IMR-90 (cell line): ENCODE measurements around the gene AMY1C. TPM values are rescaled to one million over a fixed set of nuclear protein-coding genes. Genes with fewer than 3 reads are reported as not detected.
"Not testable (repeated sequence)": the region's sequence is repeated elsewhere in the genome, so short reads cannot be mapped to it uniquely, and the experiment has no call there.

Source experiments
- ATAC-seq: fragments of 200-7000 bp; cut with Tn5 transposase; 2 replicates; pipeline ENCODE4 v1.9.1; 2020; ENCODE audit warnings: low read depth, mild to moderate bottlenecking, moderate library complexity
- BruUV-seq: library from RNA; stranded (reverse); fragments of 400-500 nt; replicated peaks from 2 replicates; lab custom pipeline; 2021; lab: Mats Ljungman, UMichigan
- CTCF ChIA-PET: fragments of 300-600 bp; formaldehyde crosslinking; extraction: SDS; loops from one replicate; lab custom pipeline; 2021; ENCODE audit warnings: antibody characterized with exemption; lab: Yijun Ruan, JAX
- POLR2A ChIA-PET: fragments of 300-600 bp; sonication (Branson Sonifier 250); formaldehyde crosslinking; loops from one replicate; lab custom pipeline; 2022; ENCODE audit warnings: antibody characterized with exemption; ENCODE audit not compliant: unreplicated experiment; lab: Charles Lee
- DNase-seq: peaks from one replicate; pipeline ENCODE4 v3.0.0; 2013
- H2AFZ ChIP-seq: replicated peaks from 2 replicates; pipeline ENCODE3; 2013; ENCODE audit warnings: low read length, mild to moderate bottlenecking; ENCODE audit not compliant: poor library complexity
- H2AK5ac ChIP-seq: 2 replicates; pipeline ENCODE4 v1.6.1; 2013; ENCODE audit warnings: low read depth, low read length, inconsistent platforms
- H2AK9ac ChIP-seq: replicated peaks from 2 replicates; pipeline ENCODE3; 2013; ENCODE audit warnings: mild to moderate bottlenecking, low read depth, low read length, moderate library complexity; ENCODE audit not compliant: poor library complexity
- H2BK120ac ChIP-seq: 2 replicates; pipeline ENCODE4 v1.6.1; 2013; ENCODE audit warnings: low read depth, low read length, inconsistent platforms
- H2BK15ac ChIP-seq: 3 replicates; pipeline ENCODE4 v1.6.1; 2013; ENCODE audit warnings: low read depth, low read length, inconsistent platforms
- H2BK20ac ChIP-seq: 2 replicates; pipeline ENCODE4 v1.6.1; 2013; ENCODE audit warnings: low read depth, mild to moderate bottlenecking, inconsistent platforms, low read length, moderate library complexity
- H2BK5ac ChIP-seq: 2 replicates; pipeline ENCODE4 v1.6.1; 2013; ENCODE audit warnings: mild to moderate bottlenecking, low read depth, low read length, inconsistent platforms; ENCODE audit not compliant: poor library complexity, severe bottlenecking
- H3K14ac ChIP-seq: replicated peaks from 2 replicates; pipeline ENCODE4 v1.6.1; 2013; ENCODE audit warnings: low read depth, low read length, inconsistent platforms
- H3K18ac ChIP-seq: 2 replicates; pipeline ENCODE4 v1.6.1; 2013; ENCODE audit warnings: low read depth, low read length, control low read depth
- H3K23ac ChIP-seq: 2 replicates; pipeline ENCODE4 v1.6.1; 2013; ENCODE audit warnings: low read depth, low read length, inconsistent platforms
- H3K27ac ChIP-seq: 2 replicates; pipeline ENCODE4 v1.5.1; 2013; ENCODE audit warnings: mild to moderate bottlenecking, control low read depth, low read length; ENCODE audit not compliant: insufficient read depth
- H3K27me3 ChIP-seq: 2 replicates; pipeline ENCODE4 v1.6.1; 2013; ENCODE audit warnings: low read length; ENCODE audit not compliant: control insufficient read depth, insufficient read depth
- H3K36me3 ChIP-seq: 2 replicates; pipeline ENCODE4 v1.6.1; 2013; ENCODE audit warnings: low read length, mixed read lengths; ENCODE audit not compliant: control insufficient read depth, insufficient read depth
- H3K4ac ChIP-seq: 2 replicates; pipeline ENCODE4 v1.6.1; 2013; ENCODE audit warnings: low read depth, low read length, inconsistent platforms
- H3K4me1 ChIP-seq: 2 replicates; pipeline ENCODE4 v1.6.1; 2013; ENCODE audit warnings: low read length, mixed read lengths; ENCODE audit not compliant: control insufficient read depth, insufficient read depth
- H3K4me2 ChIP-seq: 2 replicates; pipeline ENCODE4 v1.6.1; 2013; ENCODE audit warnings: low read depth, mild to moderate bottlenecking, control low read depth, low read length, moderate library complexity
- H3K4me3 ChIP-seq: 2 replicates; pipeline ENCODE4 v1.5.1; 2013; ENCODE audit warnings: low read depth, mild to moderate bottlenecking, control low read depth, low read length, moderate library complexity; ENCODE audit not compliant: insufficient read depth
- H3K56ac ChIP-seq: 2 replicates; pipeline ENCODE4 v1.6.1; 2013; ENCODE audit warnings: low read length, inconsistent platforms; ENCODE audit not compliant: insufficient read depth; ENCODE audit errors: extremely low read depth
- H3K79me1 ChIP-seq, 2 experiments: 2 replicates each; pipeline ENCODE4 v1.6.1; 2013; ENCODE audit warnings: low read length in 2 of 2, inconsistent platforms in 1 of 2, low read depth in 1 of 2
- H3K9ac ChIP-seq: 2 replicates; pipeline ENCODE4 v1.6.1; 2013; ENCODE audit warnings: low read depth, low read length, control low read depth
- H3K9me1 ChIP-seq: 2 replicates; pipeline ENCODE4 v1.6.1; 2013; ENCODE audit warnings: low read length, inconsistent platforms; ENCODE audit not compliant: insufficient read depth
- H3K9me3 ChIP-seq: 2 replicates; pipeline ENCODE4 v1.6.1; 2013; ENCODE audit warnings: low read length; ENCODE audit not compliant: control insufficient read depth, insufficient read depth
- H4K20me1 ChIP-seq: 2 replicates; pipeline ENCODE4 v1.6.1; 2013; ENCODE audit warnings: low read length, inconsistent platforms; ENCODE audit not compliant: insufficient read depth
- H4K5ac ChIP-seq: 2 replicates; pipeline ENCODE4 v1.6.1; 2013; ENCODE audit warnings: mild to moderate bottlenecking, low read depth, low read length, control low read depth
- H4K8ac ChIP-seq, 2 experiments: 2 replicates each; pipeline ENCODE4 v1.6.1; 2013; ENCODE audit warnings: low read depth in 2 of 2, low read length in 2 of 2, control low read depth in 1 of 2, inconsistent platforms in 1 of 2
- H4K91ac ChIP-seq: 2 replicates; pipeline ENCODE4 v1.6.1; 2013; ENCODE audit warnings: low read depth, low read length, inconsistent platforms; ENCODE audit not compliant: insufficient read depth
- WGBS, 2 experiments: methylation state at CpG; one replicate each; pipeline versions ENCODE4 v1.1.5 to v1.1.7; 2013; ENCODE audit warnings: missing lambda C conversion rate in 2 of 2; ENCODE audit not compliant: insufficient read length in 1 of 2; ENCODE audit errors: extremely low coverage in 2 of 2; 5-methylcytosine and 5-hydroxymethylcytosine counted together
- dilution Hi-C: fragments of 300-500 bp; cut with HindIII; formaldehyde crosslinking; loops from one replicate; pipeline ENCODE4 v1.14.3; 2018; ENCODE audit warnings: low sequenced_read_pairs; ENCODE audit not compliant: unreplicated experiment
- in situ Hi-C: fragments of 300-500 bp; cut with MboI; formaldehyde crosslinking; loops from 3 replicates; pipeline ENCODE4 v1.14.3; 2019; ENCODE audit warnings: low sequenced_read_pairs, inconsistent platforms, mixed read lengths
- intact Hi-C: fragments of 100-400 bp; cut with micrococcal nuclease; formaldehyde crosslinking; loops from 2 replicates; pipeline ENCODE4 v1.10.0; 2022
- polyA plus RNA-seq, 3 experiments: library from polyadenylated mRNA; depleted of rRNA; stranded (reverse); fragments of >200 nt; gene quantifications; 2 replicates each; pipeline ENCODE4 v1.2.3, GENCODE V29; 2012; ENCODE audit warnings: low replicate concordance in 1 of 3
- total RNA-seq: library from RNA; depleted of rRNA; stranded (reverse); fragments of >200 nt; gene quantifications from 2 replicates; pipeline ENCODE4 v1.2.3, GENCODE V29; 2012

AMY1C gene
- total and polyA plus RNA-seq, 2 of the 4 experiments (the other 2 are of a cell fraction) = not detected

DNA sequence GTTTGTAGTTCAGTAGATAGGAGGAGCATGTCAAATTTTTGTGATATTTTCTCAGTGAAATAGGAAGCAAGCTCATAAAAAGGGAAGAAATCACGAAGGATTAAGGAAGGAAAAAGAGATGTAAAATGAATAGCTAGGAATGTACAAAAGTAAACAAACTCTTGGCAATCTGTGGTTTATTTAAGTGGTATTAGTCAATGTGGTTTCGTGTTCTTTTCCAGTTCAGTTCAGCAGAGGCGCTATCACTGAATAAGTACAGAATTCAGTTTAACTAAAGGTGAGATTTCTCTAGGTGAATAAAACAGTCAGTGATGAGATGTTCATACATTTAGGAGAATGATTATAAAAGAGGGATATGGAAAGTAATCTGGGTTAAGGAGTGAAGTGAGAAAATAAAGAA lies 11.7 kb upstream of the AMY1C start:
- H2BK20ac ChIP-seq, H2BK15ac ChIP-seq, H3K79me1 ChIP-seq, intact Hi-C loops, H3K9me3 ChIP-seq, H3K4me2 ChIP-seq, H3K36me3 ChIP-seq, H3K9me1 ChIP-seq, H2AK5ac ChIP-seq, H4K20me1 ChIP-seq, H3K23ac ChIP-seq, H2AFZ ChIP-seq, DNase-seq, H4K8ac ChIP-seq, H3K18ac ChIP-seq, H4K91ac ChIP-seq, H3K14ac ChIP-seq, ATAC-seq, CTCF ChIA-PET, in situ Hi-C loops, H3K56ac ChIP-seq, H4K5ac ChIP-seq, H3K4ac ChIP-seq, H3K27ac ChIP-seq, dilution Hi-C loops, H3K9ac ChIP-seq, H2BK120ac ChIP-seq, H3K4me3 ChIP-seq, BruUV-seq, H2BK5ac ChIP-seq, H2AK9ac ChIP-seq, H3K4me1 ChIP-seq, POLR2A ChIA-PET, H3K27me3 ChIP-seq: not testable (repeated sequence)
- WGBS, 2 experiments = no CpG with 5 or more reads among the region's 3 CpGs

DNA sequence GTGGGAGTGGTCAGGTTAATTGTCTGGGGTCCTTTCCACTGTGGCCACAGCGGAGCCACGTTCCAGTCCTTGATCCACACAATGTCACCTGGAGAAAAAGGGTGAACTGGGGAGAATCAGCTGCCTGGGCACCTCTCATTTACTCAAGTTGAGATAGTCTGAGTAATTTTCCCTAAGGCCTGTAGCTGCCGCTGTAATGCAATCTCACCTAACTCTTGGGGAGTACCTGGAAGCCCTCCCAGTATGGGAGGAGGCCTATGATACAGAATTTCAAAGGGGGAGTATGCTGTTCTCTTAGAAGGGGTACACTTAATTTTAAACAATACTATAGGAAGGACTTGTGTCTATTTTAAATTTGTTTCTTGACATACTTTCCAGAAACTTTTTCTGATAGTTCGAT lies 5.2 kb upstream of the AMY1C start:
- CTCF ChIA-PET = not testable (repeated sequence)

More for the DNA sequence above, 5.2 kb upstream of the AMY1C start:
- H4K20me1 ChIP-seq, H2AFZ ChIP-seq, H4K91ac ChIP-seq, H3K4me2 ChIP-seq, ATAC-seq, H4K5ac ChIP-seq, H3K18ac ChIP-seq, H2BK5ac ChIP-seq, H2BK120ac ChIP-seq, dilution Hi-C loops, H3K14ac ChIP-seq, H3K9ac ChIP-seq, H3K9me1 ChIP-seq, H3K79me1 ChIP-seq, BruUV-seq, H3K4me3 ChIP-seq, H2BK15ac ChIP-seq, H4K8ac ChIP-seq, H3K27ac ChIP-seq, in situ Hi-C loops, H3K9me3 ChIP-seq, H2AK5ac ChIP-seq, H3K27me3 ChIP-seq, H3K56ac ChIP-seq, H3K36me3 ChIP-seq, H2AK9ac ChIP-seq, H3K4me1 ChIP-seq, H2BK20ac ChIP-seq, H3K4ac ChIP-seq, H3K23ac ChIP-seq, intact Hi-C loops, DNase-seq, POLR2A ChIA-PET: not testable (repeated sequence)
- WGBS, 2 experiments = no CpG with 5 or more reads among the region's 4 CpGs
